ENCODE results near the gene KCNK15.

- no peak for TF ChIP-seq CTCF (IDR thresholded peaks at IDR 0.05)
- TF ChIP-seq POLR2AphosphoS5 (IDR thresholded peaks at IDR 0.05; ENCODE audit: insufficient read depth in 1 of 2, low read depth in 1 of 2), result no peak
Measured at GRCh38 chr20:44796311-44796710, 50.6 kb downstream of the KCNK15 start.

Measured in vagina (tissue), 2 donors.